Endothelial cell (in vitro differentiated cells): Measurements from ENCODE around the gene MOB3B. TPM values are rescaled to one million over a fixed set of nuclear protein-coding genes. Genes with fewer than 3 reads are reported as not detected.

Source experiments
- DNase-seq: peaks from one replicate; pipeline ENCODE4 v3.0.0; 2021; ENCODE audit warnings: low spot score
- H3K27ac Mint-ChIP-seq: one replicate; pipeline ENCODE4 v1.8.0; 2021; ENCODE audit warnings: mixed read lengths, inconsistent platforms; ENCODE audit not compliant: unreplicated experiment
- H3K27me3 Mint-ChIP-seq: one replicate; pipeline ENCODE4 v1.8.0; 2021; ENCODE audit warnings: mild to moderate bottlenecking, moderate library complexity, mixed read lengths, inconsistent platforms; ENCODE audit not compliant: unreplicated experiment
- H3K36me3 Mint-ChIP-seq: one replicate; pipeline ENCODE4 v1.8.0; 2021; ENCODE audit warnings: mild to moderate bottlenecking, low read depth, mixed read lengths, inconsistent platforms; ENCODE audit not compliant: unreplicated experiment
- H3K4me1 Mint-ChIP-seq: one replicate; pipeline ENCODE4 v1.8.0; 2021; ENCODE audit warnings: mild to moderate bottlenecking, mixed read lengths, inconsistent platforms; ENCODE audit not compliant: unreplicated experiment
- H3K4me3 Mint-ChIP-seq: one replicate; pipeline ENCODE4 v1.8.0; 2021; ENCODE audit warnings: mild to moderate bottlenecking, mixed read lengths, inconsistent platforms; ENCODE audit not compliant: unreplicated experiment
- H3K9me3 Mint-ChIP-seq: one replicate; pipeline ENCODE4 v1.8.0; 2021; ENCODE audit warnings: mixed read lengths, inconsistent platforms; ENCODE audit not compliant: unreplicated experiment
- CTCF ChIP-seq: fragments of 200-600 bp; sonication (generic); IDR thresholded peaks from one replicate; pipeline ENCODE4 v1.5.0; 2021; ENCODE audit warnings: antibody characterized with exemption; ENCODE audit not compliant: unreplicated experiment
- total RNA-seq: library from RNA; stranded (reverse); fragmentation: NEBNext Ultra II Directional; extraction: Animal tissue kit (Norgen Biotek cat#: 25700); gene quantifications from one replicate; pipeline ENCODE4 v1.2.1, GENCODE V29; 2021; ENCODE audit not compliant: unreplicated experiment

Gene MOB3B
- total RNA-seq, 1 donor from 2014 or later = 6.4 TPM

GRCh38 chr9:27348785-27349697, 180.6 kb downstream of the MOB3B start:
- no peak overlapping the region for H3K27ac Mint-ChIP-seq

DNA sequence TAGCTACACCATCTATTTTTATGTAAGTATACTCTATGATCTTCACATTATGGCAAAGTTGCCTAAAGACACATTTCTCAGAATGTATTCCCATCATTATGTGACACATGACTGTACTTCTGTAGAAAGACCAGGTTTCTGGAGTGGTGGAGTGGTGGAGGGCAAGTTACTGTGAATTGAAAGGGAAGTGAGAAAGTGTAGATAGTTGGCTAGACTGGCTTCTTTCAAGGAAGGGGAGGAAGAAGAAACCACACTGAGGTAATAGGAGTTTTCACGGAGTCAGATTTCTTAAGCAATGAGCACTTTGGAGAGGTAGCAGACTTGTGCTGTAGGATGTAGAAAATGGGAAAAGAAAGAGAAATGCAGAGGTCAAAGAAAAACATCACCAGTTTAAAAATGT, 181.7 kb downstream of the MOB3B start:
- no peak overlapping the region for H3K27ac Mint-ChIP-seq
- H3K9me3 Mint-ChIP-seq = no peaks in the 10 kb centered on the region
- no peaks in the 10 kb centered on the region for H3K36me3 Mint-ChIP-seq
- peaks cover 4% of the 10 kb centered on the region for H3K4me1 Mint-ChIP-seq
- no peak for TF ChIP-seq CTCF
- no peak overlapping the region for H3K4me3 Mint-ChIP-seq
- DNase-seq = no peak
- H3K27me3 Mint-ChIP-seq = no peaks in the 10 kb centered on the region

More at GRCh38 chr9:27348785-27349697, 180.6 kb downstream of the MOB3B start:
- Mint-ChIP-seq H3K27me3 (no peaks in the 10 kb centered on the region), H3K9me3 (no peaks in the 10 kb centered on the region), H3K4me3 (no peak overlapping the region), H3K36me3 (no peaks in the 10 kb centered on the region), H3K4me1 (peaks cover 4% of the 10 kb centered on the region)
- DNase-seq = no peak
- TF ChIP-seq CTCF = no peak

- TF ChIP-seq CTCF = no peak
- H3K27ac Mint-ChIP-seq = no peak overlapping the region
- peaks cover 12% of the 10 kb centered on the region for H3K4me1 Mint-ChIP-seq
- no peak for DNase-seq
- H3K9me3 Mint-ChIP-seq = no peaks in the 10 kb centered on the region
- no peak overlapping the region for H3K4me3 Mint-ChIP-seq
- no peaks in the 10 kb centered on the region for H3K27me3 Mint-ChIP-seq
- peaks cover 3% of the 10 kb centered on the region for H3K36me3 Mint-ChIP-seq
These were observed 184.8 kb downstream of the MOB3B start for GRCh38 chr9:27344776-27345175.

DNA sequence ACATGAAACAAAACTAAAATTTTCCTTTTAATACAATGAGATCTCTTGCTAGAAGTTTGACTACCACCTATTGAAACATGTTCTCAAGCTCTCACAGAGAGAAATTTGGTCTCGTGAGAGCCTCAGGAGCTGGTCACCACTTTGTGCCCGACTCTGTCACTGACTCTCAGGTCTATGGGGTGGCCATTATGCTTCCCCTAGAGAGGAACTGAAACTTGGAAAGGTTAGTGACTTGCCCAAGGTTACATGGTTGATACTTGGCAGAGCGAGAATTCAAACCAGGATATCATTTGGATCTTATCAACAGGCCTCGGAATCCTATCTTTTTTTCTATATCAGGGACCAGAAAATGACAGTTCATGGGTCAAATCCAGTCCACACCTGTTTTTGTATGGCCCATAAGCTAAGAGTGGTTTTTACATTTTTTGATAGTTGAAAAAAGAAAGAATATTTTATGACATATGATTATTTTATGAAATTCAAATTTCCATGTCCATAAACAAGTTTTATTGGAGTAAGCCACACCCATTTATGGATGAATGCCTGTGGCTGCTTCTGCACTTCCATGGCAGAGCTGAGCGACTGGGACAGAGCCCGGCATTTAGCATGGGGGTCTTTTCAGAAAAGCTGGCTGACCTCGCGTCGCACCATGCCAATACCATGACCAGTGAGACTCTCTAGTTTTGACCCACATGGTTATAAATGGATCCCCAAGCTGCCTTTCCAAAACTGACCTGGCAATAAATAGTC, 187.9 kb downstream of the MOB3B start:
- no peak for DNase-seq
- H3K4me1 Mint-ChIP-seq = peaks cover 18% of the 10 kb centered on the region
- peak overlapping the region; percentile 27 for H3K27ac Mint-ChIP-seq
- H3K27me3 Mint-ChIP-seq = peaks cover 5% of the 10 kb centered on the region
- no peak for TF ChIP-seq CTCF
- no peaks in the 10 kb centered on the region for H3K9me3 Mint-ChIP-seq
- peaks cover 3% of the 10 kb centered on the region for H3K36me3 Mint-ChIP-seq
- H3K4me3 Mint-ChIP-seq = no peak overlapping the region
